H9 (cell line): ENCODE data around the gene IFNG-AS1. TPM values are rescaled to one million over a fixed set of nuclear protein-coding genes. Genes with fewer than 3 reads are reported as not detected.

ENCODE experiments used
- DNase-seq: peaks from one replicate; pipeline ENCODE4 v3.0.0-alpha.2; 2017
- H2AFZ ChIP-seq: one replicate; pipeline ENCODE4 v1.6.1; 2013; ENCODE audit warnings: mild to moderate bottlenecking, low read length, control low read depth, moderate library complexity
- H2AK5ac ChIP-seq: 2 replicates; pipeline ENCODE4 v1.6.1; 2013; ENCODE audit warnings: low read length, control low read depth, mixed read lengths; ENCODE audit not compliant: insufficient read length
- H2BK120ac ChIP-seq: one replicate; pipeline ENCODE4 v1.6.1; 2013; ENCODE audit warnings: low read depth, mild to moderate bottlenecking, low read length, control low read depth, inconsistent platforms; ENCODE audit not compliant: poor library complexity, severe bottlenecking
- H2BK12ac ChIP-seq: 2 replicates; pipeline ENCODE4 v1.6.1; 2013; ENCODE audit warnings: low read length, control low read depth, mixed read lengths, low read depth; ENCODE audit not compliant: insufficient read length
- H2BK15ac ChIP-seq: 2 replicates; pipeline ENCODE4 v1.6.1; 2013; ENCODE audit warnings: low read depth, low read length, control low read depth
- H2BK20ac ChIP-seq: one replicate; pipeline ENCODE4 v1.6.1; 2013; ENCODE audit warnings: low read depth, mild to moderate bottlenecking, low read length, control low read depth, inconsistent platforms; ENCODE audit not compliant: poor library complexity, severe bottlenecking
- H2BK5ac ChIP-seq: 2 replicates; pipeline ENCODE4 v1.6.1; 2013; ENCODE audit warnings: low read length, control low read depth, mixed read lengths; ENCODE audit not compliant: insufficient read length
- H3K14ac ChIP-seq: 2 replicates; pipeline ENCODE4 v1.6.1; 2013; ENCODE audit warnings: low read length, control low read depth; ENCODE audit not compliant: insufficient read depth
- H3K18ac ChIP-seq: 2 replicates; pipeline ENCODE4 v1.6.1; 2013; ENCODE audit warnings: low read depth, mild to moderate bottlenecking, mixed read lengths, low read length, control low read depth; ENCODE audit not compliant: insufficient read length
- H3K23ac ChIP-seq: 2 replicates; pipeline ENCODE4 v1.6.1; 2013; ENCODE audit warnings: low read length, control low read depth, mixed read lengths, low read depth; ENCODE audit not compliant: insufficient read length
- H3K23me2 ChIP-seq: 2 replicates; pipeline ENCODE4 v1.6.1; 2013; ENCODE audit warnings: low read depth, mild to moderate bottlenecking, mixed read lengths, low read length, control low read depth; ENCODE audit not compliant: insufficient read length, poor library complexity, severe bottlenecking
- H3K27ac ChIP-seq: 2 replicates; pipeline ENCODE4 v1.5.1; 2013; ENCODE audit warnings: low read length, control low read depth, mixed read lengths, low read depth; ENCODE audit not compliant: insufficient read length
- H3K27me3 ChIP-seq: 2 replicates; pipeline ENCODE4 v1.6.1; 2013; ENCODE audit warnings: low read length, control low read depth, inconsistent platforms; ENCODE audit not compliant: insufficient read depth
- H3K4ac ChIP-seq: 2 replicates; pipeline ENCODE4 v1.6.1; 2013; ENCODE audit warnings: low read depth, mild to moderate bottlenecking, control low read depth, inconsistent platforms, low read length, moderate library complexity
- H3K4me1 ChIP-seq: 2 replicates; pipeline ENCODE4 v1.6.1; 2013; ENCODE audit warnings: low read length, control low read depth, inconsistent platforms; ENCODE audit not compliant: insufficient read depth
- H3K4me2 ChIP-seq: 2 replicates; pipeline ENCODE4 v1.6.1; 2013; ENCODE audit warnings: low read length, control low read depth, mixed read lengths; ENCODE audit not compliant: insufficient read length, insufficient read depth
- H3K56ac ChIP-seq: 2 replicates; pipeline ENCODE4 v1.6.1; 2013; ENCODE audit warnings: low read depth, mild to moderate bottlenecking, mixed read lengths, low read length, control low read depth; ENCODE audit not compliant: insufficient read length
- H3K79me1 ChIP-seq: 2 replicates; pipeline ENCODE4 v1.6.1; 2013; ENCODE audit warnings: low read depth, mild to moderate bottlenecking, moderate library complexity, low read length, control low read depth, inconsistent platforms; ENCODE audit not compliant: insufficient read depth, poor library complexity, severe bottlenecking
- H3K79me2 ChIP-seq: 2 replicates; pipeline ENCODE4 v1.6.1; 2013; ENCODE audit warnings: low read length, control low read depth, inconsistent platforms; ENCODE audit not compliant: insufficient read depth
- H3K9ac ChIP-seq: 2 replicates; pipeline ENCODE4 v1.6.1; 2013; ENCODE audit warnings: low read length, control low read depth, mixed read lengths; ENCODE audit not compliant: insufficient read length; ENCODE audit errors: extremely low read depth
- H3K9me3 ChIP-seq: one replicate; pipeline ENCODE4 v1.6.1; 2013; ENCODE audit warnings: low read depth, low read length, inconsistent platforms; ENCODE audit not compliant: control insufficient read depth
- H3T11ph ChIP-seq: one replicate; pipeline ENCODE4 v1.6.1; 2013; ENCODE audit warnings: mild to moderate bottlenecking, low read length, control low read depth, inconsistent platforms
- H4K20me1 ChIP-seq: one replicate; pipeline ENCODE4 v1.6.1; 2013; ENCODE audit not compliant: control insufficient read depth, insufficient read length, insufficient read depth
- H4K5ac ChIP-seq: 2 replicates; pipeline ENCODE4 v1.6.1; 2013; ENCODE audit warnings: low read depth, mild to moderate bottlenecking, mixed read lengths, low read length, control low read depth; ENCODE audit not compliant: insufficient read length
- H4K8ac ChIP-seq: replicated peaks from 2 replicates; pipeline ENCODE4 v1.6.1; 2013; ENCODE audit warnings: low read length, control low read depth, mixed read lengths, low read depth; ENCODE audit not compliant: insufficient read length
- H4K91ac ChIP-seq: 2 replicates; pipeline ENCODE4 v1.6.1; 2013; ENCODE audit warnings: low read depth, mild to moderate bottlenecking, moderate library complexity, mixed read lengths, low read length, control low read depth; ENCODE audit not compliant: insufficient read length
- H3K27ac Mint-ChIP-seq, 3 experiments: 2 replicates in 2 of 3; 3 replicates in 1 of 3; pipeline ENCODE4 v1.8.0; 2020 to 2021; ENCODE audit warnings: mixed read lengths in 3 of 3, mild to moderate bottlenecking in 1 of 3, moderate library complexity in 1 of 3
- H3K27me3 Mint-ChIP-seq: 2 replicates; pipeline ENCODE4 v1.8.0; 2021; ENCODE audit warnings: low read depth, mild to moderate bottlenecking, moderate library complexity, mixed read lengths
- H3K36me3 Mint-ChIP-seq, 3 experiments: 2 replicates in 2 of 3; 3 replicates in 1 of 3; pipeline ENCODE4 v1.8.0; 2020 to 2021; ENCODE audit warnings: low read depth in 3 of 3, mixed read lengths in 3 of 3; ENCODE audit not compliant: insufficient read depth in 1 of 3
- H3K4me1 Mint-ChIP-seq, 2 experiments: 2 replicates each; pipeline ENCODE4 v1.8.0; 2020; ENCODE audit warnings: mixed read lengths in 2 of 2
- H3K4me3 Mint-ChIP-seq, 2 experiments: 2 replicates in 1 of 2; 3 replicates in 1 of 2; pipeline ENCODE4 v1.8.0; 2020 to 2021; ENCODE audit warnings: mild to moderate bottlenecking in 2 of 2, mixed read lengths in 2 of 2, moderate library complexity in 1 of 2
- H3K9me3 Mint-ChIP-seq, 2 experiments: 2 replicates in 1 of 2; 3 replicates in 1 of 2; pipeline ENCODE4 v1.8.0; 2020; ENCODE audit warnings: mild to moderate bottlenecking in 2 of 2, mixed read lengths in 2 of 2, moderate library complexity in 1 of 2
- CTCF ChIP-seq: fragments of 200-600 bp; sonication (generic); conservative IDR thresholded peaks from 3 replicates; pipeline ENCODE4 v1.8.0; 2021; ENCODE audit warnings: antibody characterized with exemption, mild to moderate bottlenecking
- WGBS: extraction: QIAGEN DNeasy Blood & Tissue Kit; methylation state at CpG from one replicate; pipeline ENCODE4 v1.1.7; 2013; ENCODE audit warnings: missing lambda C conversion rate, low lambda C conversion rate, mixed read lengths; ENCODE audit not compliant: insufficient read length; ENCODE audit errors: extremely low coverage; 5-methylcytosine and 5-hydroxymethylcytosine counted together
- total RNA-seq: library from RNA; stranded (reverse); gene quantifications from 2 replicates; pipeline ENCODE4 v1.2.1, GENCODE V29; 2021

Gene IFNG-AS1
- total RNA-seq, 1 experiment from 2014 or later, result not detected

GRCh38 chr12:67939611-67940010 lies 49.6 kb upstream of the IFNG-AS1 start:
- no peak overlapping the region for H4K5ac ChIP-seq
- H3K4ac ChIP-seq, result no peak overlapping the region
- H3K36me3 Mint-ChIP-seq, result no peaks in the 10 kb centered on the region; a peak in 1 of 7 replicates
- no peaks in the 10 kb centered on the region for H3K27me3 ChIP-seq
- H2BK20ac ChIP-seq, result no peak overlapping the region
- H3K27ac ChIP-seq, result no peak overlapping the region
- H3K4me3 Mint-ChIP-seq, result no peak overlapping the region
- no peak overlapping the region for H2BK120ac ChIP-seq
- H2AK5ac ChIP-seq, result no peak overlapping the region
- no CpG with 5 or more reads among the region's 2 CpGs for WGBS
- H3K56ac ChIP-seq, result no peak overlapping the region
- H3K27me3 Mint-ChIP-seq, result no peaks in the 10 kb centered on the region
- no peak overlapping the region for H4K8ac ChIP-seq
- no peaks in the 10 kb centered on the region for H3K4me1 ChIP-seq
- H3K79me2 ChIP-seq, result no peaks in the 10 kb centered on the region
- H3K23me2 ChIP-seq, result no peaks in the 10 kb centered on the region
- H3K79me1 ChIP-seq, result no peaks in the 10 kb centered on the region
- no peaks in the 10 kb centered on the region for H3K9me3 Mint-ChIP-seq
- no peaks in the 10 kb centered on the region for H4K20me1 ChIP-seq
- no peak overlapping the region for H3K27ac Mint-ChIP-seq
- no peaks in the 10 kb centered on the region for H3K9me3 ChIP-seq
- H3K4me1 Mint-ChIP-seq, result peaks cover 17% of the 10 kb centered on the region in 2 experiments
- H2BK15ac ChIP-seq, result no peak overlapping the region
- no peak for DNase-seq
- H2AFZ ChIP-seq, result no peak overlapping the region
- H3T11ph ChIP-seq, result no peak overlapping the region
- no peak overlapping the region for H4K91ac ChIP-seq
- H3K18ac ChIP-seq, result no peak overlapping the region
- no peak for TF ChIP-seq CTCF
- no peak overlapping the region for H3K23ac ChIP-seq
- H3K9ac ChIP-seq, result no peak overlapping the region
- no peak overlapping the region for H3K4me2 ChIP-seq
- H2BK12ac ChIP-seq, result no peak overlapping the region
- no peak overlapping the region for H3K14ac ChIP-seq
- no peak overlapping the region for H2BK5ac ChIP-seq
